ENCODE data around the gene ABLIM2. TPM values are rescaled to one million over a fixed set of nuclear protein-coding genes. Genes with fewer than 3 reads are reported as not detected.

ABLIM2 gene
- total and polyA plus RNA-seq, 2 of the 8 experiments (the other 6 are each of a cell fraction or from before 2014, with no cell fraction given), result 2.8 to 3.0 TPM

DNA sequence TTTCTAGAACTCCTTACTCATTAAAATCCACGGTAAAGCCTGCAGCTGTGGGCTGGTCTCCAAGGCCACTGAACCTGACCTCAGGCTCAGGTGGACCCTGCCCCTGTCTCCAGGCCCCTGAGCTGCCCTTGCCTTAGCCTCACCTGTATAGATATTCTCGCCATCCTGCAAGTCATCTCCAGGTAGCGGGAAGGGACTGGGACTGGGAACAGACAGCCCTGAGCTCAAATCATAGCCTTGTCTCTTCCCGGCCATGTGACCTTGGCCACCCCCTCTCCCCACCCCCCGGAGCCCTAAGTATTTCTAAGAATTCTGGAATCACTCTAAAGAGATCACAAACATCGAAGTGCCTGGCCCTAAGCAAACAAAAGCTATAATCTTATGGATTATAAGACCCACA, 17.7 kb downstream of the ABLIM2 start:
- Histone ChIP-seq H3K4ac (replicated peaks; ENCODE audit: insufficient read length, low read depth, low read length) (no peak overlapping the region), H3K9me3 (ENCODE audit: insufficient read depth in 2 of 2, low read depth in 1 of 2, low read length in 1 of 2) (no peaks in the 10 kb centered on the region; a peak in 1 of 4 replicates), H3K27ac (ENCODE audit: low read depth, low read length) (no peak overlapping the region), H2AK5ac (ENCODE audit: low read depth, low read length) (no peak overlapping the region), H3K14ac (ENCODE audit: insufficient read length) (no peak overlapping the region), H3K9ac (replicated peaks in 1 of 4; ENCODE audit: extremely low read depth in 1 of 4, low read depth in 3 of 4, low read length in 3 of 4) (no peak overlapping the region), H3K23me2 (ENCODE audit: low read depth, low read length) (no peaks in the 10 kb centered on the region), H2BK5ac (ENCODE audit: low read depth, low read length) (no peak overlapping the region), H3K79me1 (ENCODE audit: low read depth, low read length) (no peaks in the 10 kb centered on the region), H3K4me1 (replicated peaks in 1 of 4; ENCODE audit: control insufficient read depth in 3 of 4, insufficient read depth in 4 of 4, low read length in 3 of 4) (peaks cover 0 to 12% (median 9%) of the 10 kb centered on the region in 4 experiments; a peak in 6 of 7 replicates), H3K18ac (ENCODE audit: extremely low read depth, low read length) (no peak overlapping the region), H3K4me3 (ENCODE audit: extremely low read depth in 1 of 4, insufficient read depth in 2 of 4, low read depth in 3 of 4, low read length in 4 of 4) (no peak overlapping the region), H3K79me2 (ENCODE audit: control insufficient read depth in 1 of 2, insufficient read depth in 2 of 2, low read length in 2 of 2) (no peaks in the 10 kb centered on the region), H2BK12ac (ENCODE audit: low read depth, low read length) (no peak overlapping the region), H3K23ac (ENCODE audit: insufficient read length) (no peak overlapping the region), H4K91ac (replicated peaks; ENCODE audit: insufficient read length, low read length) (no peak overlapping the region), H3K4me2 (ENCODE audit: insufficient read depth in 1 of 2, low read depth in 2 of 2, low read length in 2 of 2) (no peak overlapping the region), H2AFZ (ENCODE audit: low read length) (no peak overlapping the region), H3K36me3 (ENCODE audit: control insufficient read depth in 2 of 4, insufficient read depth in 4 of 4, low read length in 3 of 4) (no peaks in the 10 kb centered on the region), H2BK120ac (replicated peaks; ENCODE audit: low read depth, low read length) (no peak overlapping the region), H4K5ac (ENCODE audit: insufficient read length, low read depth, low read length) (no peak overlapping the region), H3K27me3 (replicated peaks in 1 of 4; ENCODE audit: control insufficient read depth in 3 of 4, extremely low read depth in 1 of 4, insufficient read depth in 3 of 4, low read length in 3 of 4) (no peaks in the 10 kb centered on the region), H2BK15ac (ENCODE audit: low read length) (no peak overlapping the region), H3K56ac (replicated peaks; ENCODE audit: insufficient read length, low read depth, low read length) (no peak overlapping the region), H4K20me1 (replicated peaks in 1 of 2; ENCODE audit: control insufficient read depth in 1 of 2, insufficient read depth in 2 of 2, low read length in 2 of 2) (no peaks in the 10 kb centered on the region), H4K8ac (ENCODE audit: extremely low read depth, insufficient read depth, low read length) (no peak overlapping the region), H2BK20ac (ENCODE audit: low read length) (no peak overlapping the region)
- DNase-seq (ENCODE audit: low read depth in 1 of 2, low spot score in 2 of 2), result no peak
- FAIRE-seq, result no peak
- ChIA-PET POLR2A (ENCODE audit: partially characterized antibody) (no interaction called here), CTCF (ENCODE audit: partially characterized antibody) (interaction anchor here (0.6 to 1.7 kb wide), 6 partner anchors 10 to 61 kb away, joined by 3 to 5 read pairs (median 3); no protein-coding TSS in a partner anchor)
- WGBS, 2 experiments (ENCODE audit: extremely low coverage in 1 of 2, insufficient coverage in 1 of 2, insufficient read length in 1 of 2, insufficient replicate concordance in 2 of 2, low coverage in 1 of 2, low lambda C conversion rate in 2 of 2, missing lambda C conversion rate in 1 of 2), result 70% methylated on average over 6 of the region's 6 CpGs; no CpG with 5 or more reads in 1 of the 2 experiments
- TF ChIP-seq CBX8 (IDR thresholded peaks at IDR 0.05; ENCODE audit: borderline replicate concordance, low read depth, low read length) (no peak), POLR2AphosphoS5 (IDR thresholded peaks at IDR 0.05; ENCODE audit: low read depth, low read length) (no peak), SP4 (IDR thresholded peaks at IDR 0.05; ENCODE audit: low read length) (no peak), MAFK (IDR thresholded peaks at IDR 0.05; ENCODE audit: low read depth, low read length) (no peak), RBBP5 (IDR thresholded peaks at IDR 0.05; ENCODE audit: borderline replicate concordance, low read depth, low read length) (no peak), CHD2 (IDR thresholded peaks at IDR 0.05; ENCODE audit: low read length) (no peak), GABPA (IDR thresholded peaks at IDR 0.05; ENCODE audit: borderline replicate concordance, insufficient read depth, low read length) (no peak), CREB1 (IDR thresholded peaks at IDR 0.05) (no peak), CHD1 (IDR thresholded peaks at IDR 0.05; ENCODE audit: low read depth, low read length) (no peak), KDM4A (IDR thresholded peaks at IDR 0.05; ENCODE audit: low read depth, low read length, severe bottlenecking) (no peak), RAD21 (IDR thresholded peaks at IDR 0.05 in 1 of 2, conservative IDR thresholded peaks at IDR 0.05 in 1 of 2; ENCODE audit: low read depth in 2 of 2, low read length in 2 of 2) (no peak)
- TF ChIP-seq, protein P1, sequence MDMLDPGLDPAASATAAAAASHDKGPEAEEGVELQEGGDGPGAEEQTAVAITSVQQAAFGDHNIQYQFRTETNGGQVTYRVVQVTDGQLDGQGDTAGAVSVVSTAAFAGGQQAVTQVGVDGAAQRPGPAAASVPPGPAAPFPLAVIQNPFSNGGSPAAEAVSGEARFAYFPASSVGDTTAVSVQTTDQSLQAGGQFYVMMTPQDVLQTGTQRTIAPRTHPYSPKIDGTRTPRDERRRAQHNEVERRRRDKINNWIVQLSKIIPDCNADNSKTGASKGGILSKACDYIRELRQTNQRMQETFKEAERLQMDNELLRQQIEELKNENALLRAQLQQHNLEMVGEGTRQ (IDR thresholded peaks at IDR 0.05; ENCODE audit: low read length), result no peak

Data from H1 (cell line).